Liver (tissue), 9 donors: ENCODE results near the gene SIMC1. TPM values are rescaled to one million over a fixed set of nuclear protein-coding genes. Genes with fewer than 3 reads are reported as not detected.
A peak's percentile ranks its signal among the peaks of the same experiment; 100 is the strongest.
"Not testable (repeated sequence)": the region's sequence is repeated elsewhere in the genome, so short reads cannot be mapped to it uniquely, and the experiment has no call there.

Experiments used
- DNase-seq: peaks from one replicate; pipeline ENCODE4 v3.0.0-alpha.2; 2017; ENCODE audit warnings: low spot score
- H3K27ac ChIP-seq, 2 donors: one replicate each; pipeline ENCODE4 v1.7.0; 2013; ENCODE audit warnings: inconsistent platforms in 2 of 2, low read length in 2 of 2, control low read depth in 1 of 2, low read depth in 1 of 2, mild to moderate bottlenecking in 1 of 2
- H3K27me3 ChIP-seq, 4 donors: one replicate each; pipeline versions ENCODE4 v1.6.1 to v1.7.0; 2013; ENCODE audit warnings: low read length in 3 of 4, inconsistent platforms in 1 of 4, mild to moderate bottlenecking in 1 of 4, moderate library complexity in 1 of 4; ENCODE audit not compliant: control insufficient read depth in 4 of 4, insufficient read depth in 4 of 4
- H3K36me3 ChIP-seq, 4 donors: one replicate each; pipeline versions ENCODE4 v1.6.1 to v1.7.0; 2013; ENCODE audit warnings: low read length in 3 of 4, mild to moderate bottlenecking in 3 of 4, low read depth in 1 of 4, moderate library complexity in 1 of 4; ENCODE audit not compliant: control insufficient read depth in 4 of 4, insufficient read depth in 3 of 4
- H3K4me1 ChIP-seq, 4 donors: one replicate each; pipeline versions ENCODE4 v1.6.1 to v1.7.0; 2013; ENCODE audit warnings: low read length in 3 of 4, mild to moderate bottlenecking in 3 of 4, moderate library complexity in 1 of 4; ENCODE audit not compliant: control insufficient read depth in 4 of 4, insufficient read depth in 4 of 4
- H3K4me3 ChIP-seq, 3 donors: one replicate each; pipeline versions ENCODE4 v1.6.1 to v1.7.0; 2013; ENCODE audit warnings: low read length in 3 of 3, control low read depth in 1 of 3, low read depth in 1 of 3, mild to moderate bottlenecking in 1 of 3
- H3K9ac ChIP-seq, 2 donors: one replicate each; pipeline ENCODE4 v1.7.0; 2013; ENCODE audit warnings: low read length in 2 of 2, mild to moderate bottlenecking in 2 of 2, moderate library complexity in 2 of 2, control low read depth in 1 of 2, low read depth in 1 of 2
- H3K9me3 ChIP-seq, 4 donors: one replicate each; pipeline versions ENCODE4 v1.6.1 to v1.7.0; 2013; ENCODE audit warnings: low read length in 3 of 4; ENCODE audit not compliant: control insufficient read depth in 4 of 4
- ATF3 ChIP-seq: IDR thresholded peaks from 2 replicates; pipeline ENCODE4 v1.6.1; 2016; ENCODE audit warnings: antibody characterized with exemption
- EGR1 ChIP-seq, 2 donors: IDR thresholded peaks; 2 replicates each; pipeline ENCODE4 v1.6.1; 2016 to 2018; ENCODE audit warnings: antibody characterized with exemption in 2 of 2, low read depth in 2 of 2
- FOXA2 ChIP-seq: IDR thresholded peaks from 2 replicates; pipeline ENCODE4 v1.6.1; 2016; ENCODE audit warnings: antibody characterized with exemption
- GABPA ChIP-seq, 2 donors: IDR thresholded peaks in 1 of 2; conservative IDR thresholded peaks in 1 of 2; 2 replicates each; pipeline ENCODE4 v1.6.1; 2016; ENCODE audit warnings: antibody characterized with exemption in 2 of 2, mild to moderate bottlenecking in 1 of 2, moderate library complexity in 1 of 2
- HNF4A ChIP-seq, 2 donors: conservative IDR thresholded peaks; 2 replicates each; pipeline ENCODE4 v1.6.1; 2016; ENCODE audit warnings: antibody characterized with exemption in 2 of 2, mild to moderate bottlenecking in 2 of 2
- MAX ChIP-seq: IDR thresholded peaks from 2 replicates; pipeline ENCODE4 v1.6.1; 2016; ENCODE audit warnings: antibody characterized with exemption
- NR2F2 ChIP-seq: IDR thresholded peaks from 2 replicates; pipeline ENCODE4 v1.6.1; 2016; ENCODE audit warnings: antibody characterized with exemption
- RAD21 ChIP-seq, 2 donors: IDR thresholded peaks; 2 replicates each; pipeline ENCODE4 v1.6.1; 2016; ENCODE audit warnings: antibody characterized with exemption in 2 of 2, mild to moderate bottlenecking in 2 of 2
- REST ChIP-seq: IDR thresholded peaks from 2 replicates; pipeline ENCODE4 v1.6.1; 2016; ENCODE audit warnings: antibody characterized with exemption, mild to moderate bottlenecking
- RXRA ChIP-seq, 2 donors: IDR thresholded peaks; 2 replicates each; pipeline ENCODE4 v1.6.1; 2017 to 2018; ENCODE audit warnings: antibody characterized with exemption in 2 of 2, mild to moderate bottlenecking in 1 of 2
- SP1 ChIP-seq: IDR thresholded peaks from 2 replicates; pipeline ENCODE4 v1.6.1; 2018; ENCODE audit warnings: antibody characterized with exemption, mild to moderate bottlenecking
- YY1 ChIP-seq: IDR thresholded peaks from 2 replicates; pipeline ENCODE4 v1.6.1; 2016; ENCODE audit warnings: antibody characterized with exemption, mild to moderate bottlenecking
- ZBTB33 ChIP-seq: IDR thresholded peaks from 2 replicates; pipeline ENCODE4 v1.6.1; 2016; ENCODE audit warnings: antibody characterized with exemption
- WGBS: extraction: QIAGEN DNeasy Blood & Tissue Kit; methylation state at CpG from one replicate; pipeline ENCODE4 v1.1.7; 2013; 5-methylcytosine and 5-hydroxymethylcytosine counted together
- polyA plus RNA-seq, 2 donors: library from polyadenylated mRNA; stranded (reverse) in 1 of 2; unstranded in 1 of 2; fragments of 200-250 nt in 1 of 2; fragments of >200 nt in 1 of 2; fragmentation: Nextera tagmentation in 1 of 2; extraction: Ambion mirVana in 1 of 2; gene quantifications; one replicate each; pipeline versions ENCODE4 v1.2.1 to v1.2.3, GENCODE V29; 2013 to 2015
- total RNA-seq, 2 donors: library from RNA; depleted of rRNA; stranded (reverse); fragments of >200 nt; gene quantifications; one replicate each; pipeline ENCODE4 v1.2.3, GENCODE V29; 2014
- donor health status: healthy.
- donor health status: healthy.
- donor health status: healthy.
- donor health status: healthy.
- donor health status: healthy.

Gene SIMC1
- total RNA-seq: 1 to 10 TPM; 2.5 to 8.9 TPM
- polyA plus RNA-seq: 1 to 10 TPM; 4.4 to 8.0 TPM

GRCh38 chr5:176237971-176238644, at the start of gene SIMC1:
Gene SIMC1 (plus strand): TSS chr5:176238424. CDS start chr5:176238509, 85 bp downstream.
- peak within 1 kb of the TSS in 1 of 3 donors; percentile 60 for H3K4me3 ChIP-seq
- not testable (repeated sequence) for H3K36me3 ChIP-seq, H3K9ac ChIP-seq, H3K9me3 ChIP-seq, H3K27me3 ChIP-seq, H3K4me1 ChIP-seq, H3K27ac ChIP-seq
- peak; percentile 50 for DNase-seq
- 2% methylated on average over 70 of the region's 81 CpGs for WGBS

GRCh38 chr5:176188506-176189193, 49.6 kb upstream of the SIMC1 start:
- Histone ChIP-seq H3K9me3 (no peaks in the 10 kb centered on the region), H3K36me3 (no peaks in the 10 kb centered on the region), H3K27ac (no peak overlapping the region), H3K4me3 (no peak overlapping the region), H3K4me1 (no peaks in the 10 kb centered on the region), H3K9ac (no peak overlapping the region), H3K27me3 (no peaks in the 10 kb centered on the region)
- no peak for TF ChIP-seq YY1
- TF ChIP-seq ATF3: no peak
- no peak for TF ChIP-seq RAD21 (IDR thresholded peaks at IDR 0.05)
- TF ChIP-seq GABPA (IDR thresholded peaks at IDR 0.05 in 1 of 2, conservative IDR thresholded peaks at IDR 0.05 in 1 of 2): no peak
- no peak for TF ChIP-seq FOXA2
- no peak for TF ChIP-seq NR2F2
- no peak for TF ChIP-seq HNF4A (conservative IDR thresholded peaks at IDR 0.05)
- no peak for DNase-seq
- WGBS: 92% methylated on average over 11 of the region's 11 CpGs

GRCh38 chr5:176189857-176190256, 48.4 kb upstream of the SIMC1 start:
- H3K9ac ChIP-seq: no peak overlapping the region
- H3K36me3 ChIP-seq: no peaks in the 10 kb centered on the region
- peaks cover 0 to 6% (median under 1%) of the 10 kb centered on the region in 4 donors for H3K4me1 ChIP-seq
- no peak for TF ChIP-seq ZBTB33
- no peak for TF ChIP-seq FOXA2
- TF ChIP-seq HNF4A (conservative IDR thresholded peaks at IDR 0.05): no peak
- TF ChIP-seq MAX: no peak
- no peak for TF ChIP-seq RXRA (IDR thresholded peaks at IDR 0.05)
- no peak for TF ChIP-seq SP1
- TF ChIP-seq NR2F2: no peak
- no peak for TF ChIP-seq ATF3
- no peak for TF ChIP-seq REST
- no peak for TF ChIP-seq EGR1 (IDR thresholded peaks at IDR 0.05; ENCODE audit: low read depth in 2 of 2)
- no peak overlapping the region for H3K27ac ChIP-seq
- no peak overlapping the region for H3K4me3 ChIP-seq
- no peak for DNase-seq
- 80% methylated on average over 7 of the region's 7 CpGs for WGBS
- no peaks in the 10 kb centered on the region for H3K9me3 ChIP-seq
- no peaks in the 10 kb centered on the region for H3K27me3 ChIP-seq
